H1 (cell line): Measurements from ENCODE around the gene USPL1. TPM values are rescaled to one million over a fixed set of nuclear protein-coding genes. Genes with fewer than 3 reads are reported as not detected.

Experiments used
- CTCF ChIA-PET: fragments of 300-600 bp; sonication (Branson Sonifier 250); formaldehyde crosslinking; loops from one replicate; lab custom pipeline; 2021; ENCODE audit not compliant: partially characterized antibody; lab: Charles Lee
- POLR2A ChIA-PET: fragments of 300-600 bp; sonication (Branson Sonifier 250); formaldehyde crosslinking; loops from one replicate; lab custom pipeline; 2021; ENCODE audit warnings: inconsistent platforms; ENCODE audit not compliant: partially characterized antibody; lab: Charles Lee
- DNase-seq, 2 experiments: peaks; one replicate each; pipeline versions ENCODE4 v3.0.0 to v3.0.0-alpha.2; 2010 to 2022; ENCODE audit warnings: low spot score in 2 of 2, low read depth in 1 of 2, mixed read lengths in 1 of 2
- FAIRE-seq: peaks from 2 replicates; lab custom pipeline; 2011; peaks lifted over from hg19 to GRCh38; lab: Jason Lieb, UNC
- H2AFZ ChIP-seq: 2 replicates; pipeline ENCODE4 v1.8.1; 2012; ENCODE audit warnings: low read length, inconsistent platforms
- H2AK5ac ChIP-seq: 2 replicates; pipeline ENCODE4 v1.6.1; 2013; ENCODE audit warnings: low read depth, low read length
- H2BK120ac ChIP-seq: replicated peaks from 2 replicates; pipeline ENCODE3; 2013; ENCODE audit warnings: low read depth, low read length, inconsistent platforms
- H2BK12ac ChIP-seq: 2 replicates; pipeline ENCODE4 v1.6.1; 2013; ENCODE audit warnings: low read depth, low read length
- H2BK15ac ChIP-seq: 2 replicates; pipeline ENCODE4 v1.6.1; 2013; ENCODE audit warnings: low read length
- H2BK20ac ChIP-seq: 2 replicates; pipeline ENCODE4 v1.6.1; 2013; ENCODE audit warnings: low read length
- H2BK5ac ChIP-seq: 2 replicates; pipeline ENCODE4 v1.6.1; 2013; ENCODE audit warnings: low read depth, low read length
- H3K14ac ChIP-seq: 2 replicates; pipeline ENCODE4 v1.6.1; 2013; ENCODE audit warnings: inconsistent platforms; ENCODE audit not compliant: insufficient read length
- H3K18ac ChIP-seq: 2 replicates; pipeline ENCODE4 v1.6.1; 2013; ENCODE audit warnings: low read length; ENCODE audit errors: extremely low read depth
- H3K23ac ChIP-seq: 2 replicates; pipeline ENCODE4 v1.6.1; 2013; ENCODE audit warnings: inconsistent platforms; ENCODE audit not compliant: insufficient read length
- H3K23me2 ChIP-seq: 2 replicates; pipeline ENCODE4 v1.6.1; 2013; ENCODE audit warnings: low read depth, low read length
- H3K27ac ChIP-seq: 2 replicates; pipeline ENCODE4 v1.6.1; 2011; ENCODE audit warnings: low read depth, low read length, inconsistent platforms
- H3K27me3 ChIP-seq, 4 experiments: replicated peaks in 1 of 4; 1 replicate in 1 of 4; 2 replicates in 3 of 4; pipeline versions ENCODE4 v1.6.1 to v1.8.1; 2011 to 2013; ENCODE audit warnings: low read length in 3 of 4, mild to moderate bottlenecking in 3 of 4, inconsistent platforms in 2 of 4, mixed read lengths in 2 of 4, moderate library complexity in 1 of 4; ENCODE audit not compliant: control insufficient read depth in 3 of 4, insufficient read depth in 3 of 4; ENCODE audit errors: extremely low read depth in 1 of 4
- H3K36me3 ChIP-seq, 4 experiments: 2 replicates each; pipeline versions ENCODE4 v1.6.1 to v1.8.1; 2011 to 2013; ENCODE audit warnings: mild to moderate bottlenecking in 4 of 4, low read length in 3 of 4, moderate library complexity in 2 of 4, control low read depth in 1 of 4, inconsistent platforms in 1 of 4; ENCODE audit not compliant: insufficient read depth in 4 of 4, control insufficient read depth in 2 of 4
- H3K4ac ChIP-seq: replicated peaks from 2 replicates; pipeline ENCODE3; 2013; ENCODE audit warnings: low read length, low read depth, mixed read lengths, inconsistent platforms; ENCODE audit not compliant: insufficient read length
- H3K4me1 ChIP-seq, 4 experiments: replicated peaks in 1 of 4; 1 replicate in 1 of 4; 2 replicates in 3 of 4; pipeline versions ENCODE4 v1.6.1 to v1.8.1; 2011 to 2013; ENCODE audit warnings: low read length in 3 of 4, inconsistent platforms in 2 of 4, mixed read lengths in 1 of 4; ENCODE audit not compliant: insufficient read depth in 4 of 4, control insufficient read depth in 3 of 4
- H3K4me2 ChIP-seq, 2 experiments: 2 replicates each; pipeline versions ENCODE4 v1.6.1 to v1.8.1; 2011 to 2013; ENCODE audit warnings: low read depth in 2 of 2, low read length in 2 of 2, control low read depth in 1 of 2, inconsistent platforms in 1 of 2, mild to moderate bottlenecking in 1 of 2; ENCODE audit not compliant: insufficient read depth in 1 of 2
- H3K4me3 ChIP-seq, 4 experiments: fragments of 200-600, 300-600 bp in 1 of 4; sonication (generic), shearing (Covaris generic), sonication (Bioruptor Twin) in 1 of 4; 2 replicates each; pipeline versions ENCODE4 v1.5.1 to v1.8.1; 2011 to 2016; ENCODE audit warnings: low read length in 4 of 4, low read depth in 3 of 4, control low read depth in 2 of 4, inconsistent platforms in 2 of 4, mild to moderate bottlenecking in 2 of 4, mixed read lengths in 1 of 4, moderate library complexity in 1 of 4; ENCODE audit not compliant: insufficient read depth in 2 of 4; ENCODE audit errors: extremely low read depth in 1 of 4
- H3K56ac ChIP-seq: replicated peaks from 2 replicates; pipeline ENCODE3; 2013; ENCODE audit warnings: low read depth, mild to moderate bottlenecking, mixed read lengths, low read length, inconsistent platforms; ENCODE audit not compliant: insufficient read length
- H3K79me1 ChIP-seq: 2 replicates; pipeline ENCODE4 v1.6.1; 2013; ENCODE audit warnings: low read depth, low read length, control low read depth
- H3K79me2 ChIP-seq, 2 experiments: 2 replicates each; pipeline versions ENCODE4 v1.6.1 to v1.8.1; 2012 to 2013; ENCODE audit warnings: low read length in 2 of 2, mild to moderate bottlenecking in 2 of 2, inconsistent platforms in 1 of 2; ENCODE audit not compliant: insufficient read depth in 2 of 2, control insufficient read depth in 1 of 2
- H3K9ac ChIP-seq, 4 experiments: replicated peaks in 1 of 4; 1 replicate in 1 of 4; 2 replicates in 3 of 4; pipeline versions ENCODE4 v1.6.1 to v1.8.1; 2011 to 2013; ENCODE audit warnings: low read depth in 3 of 4, low read length in 3 of 4, control low read depth in 2 of 4, mild to moderate bottlenecking in 2 of 4, moderate library complexity in 2 of 4, inconsistent platforms in 1 of 4; ENCODE audit errors: extremely low read depth in 1 of 4
- H3K9me3 ChIP-seq, 2 experiments: 2 replicates each; pipeline versions ENCODE4 v1.6.1 to v1.8.1; 2012 to 2013; ENCODE audit warnings: mild to moderate bottlenecking in 2 of 2, moderate library complexity in 2 of 2, control low read depth in 1 of 2, inconsistent platforms in 1 of 2, low read depth in 1 of 2, low read length in 1 of 2, mixed read lengths in 1 of 2; ENCODE audit not compliant: insufficient read depth in 2 of 2
- H4K20me1 ChIP-seq, 2 experiments: replicated peaks in 1 of 2; 2 replicates each; pipeline versions ENCODE3 to v1.8.1; 2011 to 2013; ENCODE audit warnings: inconsistent platforms in 2 of 2, low read length in 2 of 2, mild to moderate bottlenecking in 1 of 2; ENCODE audit not compliant: insufficient read depth in 2 of 2, control insufficient read depth in 1 of 2
- H4K5ac ChIP-seq: 2 replicates; pipeline ENCODE4 v1.6.1; 2013; ENCODE audit warnings: low read length, low read depth, mixed read lengths, inconsistent platforms; ENCODE audit not compliant: insufficient read length
- H4K8ac ChIP-seq: 2 replicates; pipeline ENCODE4 v1.8.0; 2013; ENCODE audit warnings: mild to moderate bottlenecking, moderate library complexity, low read length, inconsistent platforms; ENCODE audit not compliant: insufficient read depth; ENCODE audit errors: extremely low read depth
- H4K91ac ChIP-seq: replicated peaks from 2 replicates; pipeline ENCODE3; 2013; ENCODE audit warnings: low read length, mixed read lengths, inconsistent platforms; ENCODE audit not compliant: insufficient read length
- BACH1 ChIP-seq: IDR thresholded peaks from 2 replicates; pipeline ENCODE4 v1.6.1; 2012; ENCODE audit warnings: low read length, improper control_type of control experiment
- CBX8 ChIP-seq: fragments of 300-800, 300-1000 bp; sonication (generic); IDR thresholded peaks from 2 replicates; pipeline ENCODE4 v1.7.1; 2016; ENCODE audit warnings: low read depth, low read length, borderline replicate concordance
- CHD2 ChIP-seq: IDR thresholded peaks from 2 replicates; pipeline ENCODE4 v1.6.1; 2012; ENCODE audit warnings: low read length, improper control_type of control experiment
- CTBP2 ChIP-seq: IDR thresholded peaks from 2 replicates; pipeline ENCODE4 v1.7.0; 2011; ENCODE audit warnings: borderline replicate concordance, mild to moderate bottlenecking, moderate library complexity, mixed read lengths, low read length; ENCODE audit not compliant: insufficient read depth, insufficient read length
- HDAC2 ChIP-seq, 2 experiments: fragments of 300-600 bp in 1 of 2; sonication (generic) in 1 of 2; IDR thresholded peaks; 2 replicates each; pipeline ENCODE4 v1.6.1; 2011 to 2012; ENCODE audit warnings: low read depth in 2 of 2, low read length in 2 of 2, mild to moderate bottlenecking in 2 of 2, moderate library complexity in 2 of 2, borderline replicate concordance in 1 of 2, inconsistent platforms in 1 of 2
- JUN ChIP-seq: IDR thresholded peaks from 2 replicates; pipeline ENCODE4 v1.6.1; 2011; ENCODE audit warnings: low read depth, mild to moderate bottlenecking, improper control_type of control experiment, low read length
- KDM5A ChIP-seq: fragments of 200-600 bp; IDR thresholded peaks from 2 replicates; pipeline ENCODE4 v1.7.1; 2012; ENCODE audit warnings: mild to moderate bottlenecking, low read length, inconsistent platforms, mixed read lengths
- RBBP5 ChIP-seq: IDR thresholded peaks from 2 replicates; pipeline ENCODE4 v1.7.1; 2012; ENCODE audit warnings: low read depth, mild to moderate bottlenecking, inconsistent platforms, low read length, moderate library complexity, borderline replicate concordance
- RFX5 ChIP-seq: IDR thresholded peaks from 2 replicates; pipeline ENCODE4 v1.6.1; 2011; ENCODE audit warnings: low read depth, low read length, improper control_type of control experiment, borderline replicate concordance
- TBP ChIP-seq: IDR thresholded peaks from 2 replicates; pipeline ENCODE4 v1.6.1; 2011; ENCODE audit warnings: low read depth, low read length, improper control_type of control experiment
- WGBS, 2 experiments: shearing (Covaris generic) in 1 of 2; methylation state at CpG; one replicate each; pipeline versions ENCODE4 v1.1.6 to v1.1.7; 2013 to 2015; ENCODE audit warnings: low lambda C conversion rate in 2 of 2, mixed read lengths in 2 of 2, inconsistent platforms in 1 of 2, low coverage in 1 of 2, missing lambda C conversion rate in 1 of 2; ENCODE audit not compliant: insufficient replicate concordance in 2 of 2, insufficient coverage in 1 of 2, insufficient read length in 1 of 2; ENCODE audit errors: extremely low coverage in 1 of 2, missing lambda C conversion rate in 1 of 2; 5-methylcytosine and 5-hydroxymethylcytosine counted together
- polyA plus RNA-seq, 7 experiments: library from polyadenylated mRNA; depleted of rRNA in 3 of 7; stranded (reverse) in 5 of 7; unstranded in 2 of 7; fragments of >200 nt in 5 of 7; fragments of 200-250 nt in 2 of 7; gene quantifications; 1 replicate in 5 of 7; 2 replicates in 1 of 7; 4 replicates in 1 of 7; pipeline versions ENCODE4 v1.2.1 to v1.2.3, GENCODE V29; 2011 to 2013; ENCODE audit warnings: missing spikeins in 2 of 7, mixed read lengths in 2 of 7
- total RNA-seq: library from RNA; stranded (reverse); fragmentation: NEBNext Ultra II Directional; extraction: Animal tissue kit (Norgen Biotek cat#: 25700); gene quantifications from 2 replicates; pipeline ENCODE4 v1.2.1, GENCODE V29; 2021
- TF ChIP-seq, protein P1 (sequence below): IDR thresholded peaks from 2 replicates; pipeline ENCODE4 v1.6.1; 2012; ENCODE audit warnings: inconsistent platforms

The USPL1 gene
- total and polyA plus RNA-seq, 2 of the 8 experiments (the other 6 are each of a cell fraction or from before 2014, with no cell fraction given), result 6.3 to 17.1 TPM

DNA sequence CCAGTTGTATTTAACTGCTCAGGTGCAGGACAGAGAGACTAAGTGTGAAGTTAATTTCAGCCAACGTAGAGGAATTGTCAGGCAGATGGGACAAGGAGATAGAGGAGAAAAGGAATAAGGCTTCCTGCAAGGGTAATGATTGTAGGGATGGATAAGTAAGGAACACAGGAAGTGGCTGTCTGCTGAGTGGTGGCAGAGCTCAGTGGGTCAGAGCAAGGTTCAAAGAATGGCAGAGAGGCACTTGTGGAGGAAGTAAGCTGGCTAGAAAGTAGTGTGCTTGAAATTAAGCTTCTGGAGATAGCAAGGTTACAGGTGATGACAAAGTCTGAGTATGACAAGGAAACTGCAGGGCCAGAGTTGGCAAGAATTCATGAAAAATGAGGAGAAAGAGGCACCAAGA lies 47.9 kb downstream of the USPL1 start:
- DNase-seq (no peak), FAIRE-seq (no peak)
- H3K14ac ChIP-seq, result no peak overlapping the region
- H3K27me3 ChIP-seq, result no peaks in the 10 kb centered on the region
- POLR2A ChIA-PET, result interaction anchor here (0.7 kb wide), 1 partner anchor 42 kb away, joined by 3 read pairs; no protein-coding TSS in a partner anchor
- no peak overlapping the region for H3K23ac ChIP-seq
- H3K79me1 ChIP-seq, result no peaks in the 10 kb centered on the region
- no peak overlapping the region for H2BK12ac ChIP-seq
- no peak overlapping the region for H3K9ac ChIP-seq
- no peaks in the 10 kb centered on the region for H3K9me3 ChIP-seq
- H4K5ac ChIP-seq, result no peak overlapping the region
- H2AK5ac ChIP-seq, result 0 out of 2 replicates have a peak overlapping the region, but pooled peaks have one; percentile 40
- WGBS, 2 experiments, result 79% methylated on average over 1 of the region's 1 CpG; no CpG with 5 or more reads in 1 of the 2 experiments
- H2BK15ac ChIP-seq, result no peak overlapping the region
- no peak overlapping the region for H4K91ac ChIP-seq
- no peak overlapping the region for H3K56ac ChIP-seq
- no peaks in the 10 kb centered on the region for H4K20me1 ChIP-seq
- no peak overlapping the region for H2BK120ac ChIP-seq
- CTCF ChIA-PET, result no interaction called here
- no peak overlapping the region for H2BK5ac ChIP-seq
- H3K27ac ChIP-seq, result no peak overlapping the region
- no peak overlapping the region for H3K18ac ChIP-seq
- 0 out of 2 replicates have a peak overlapping the region, but pooled peaks have one; percentile 11 for H2AFZ ChIP-seq
- H3K4me1 ChIP-seq, result no peaks in the 10 kb centered on the region; a peak in 1 of 7 replicates
- no peak overlapping the region for H3K4me3 ChIP-seq
- H3K4ac ChIP-seq, result no peak overlapping the region
- no peak overlapping the region for H4K8ac ChIP-seq
- no peaks in the 10 kb centered on the region for H3K23me2 ChIP-seq
- H3K79me2 ChIP-seq, result no peaks in the 10 kb centered on the region
- H3K4me2 ChIP-seq, result no peak overlapping the region
- H3K36me3 ChIP-seq, result no peaks in the 10 kb centered on the region
- H2BK20ac ChIP-seq, result no peak overlapping the region
- TF ChIP-seq CHD2 (no peak), HDAC2 (IDR thresholded peaks at IDR 0.05; ENCODE audit: borderline replicate concordance in 1 of 2, low read depth in 2 of 2, low read length in 2 of 2) (no peak), RBBP5 (no peak), BACH1 (no peak), TBP (no peak), JUN (no peak), CTBP2 (no peak), CBX8 (no peak), RFX5 (no peak), KDM5A (no peak)
- TF ChIP-seq, protein P1, sequence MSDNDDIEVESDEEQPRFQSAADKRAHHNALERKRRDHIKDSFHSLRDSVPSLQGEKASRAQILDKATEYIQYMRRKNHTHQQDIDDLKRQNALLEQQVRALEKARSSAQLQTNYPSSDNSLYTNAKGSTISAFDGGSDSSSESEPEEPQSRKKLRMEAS, result no peak
